ENCODE results near the gene TOP3B.

Gene TOP3B

GRCh38 chr22:21966643-21967516 lies 15.7 kb downstream of the TOP3B start:
- H3K4me3 ChIP-seq, result no peak overlapping the region
- no peaks in the 10 kb centered on the region for H3K27me3 ChIP-seq
- H3K4me1 ChIP-seq, result no peaks in the 10 kb centered on the region
- intact Hi-C loops (cut with DNase I; ENCODE audit: low total_unique reads), result loop anchor here (5.0 kb wide), 1 partner anchor 935 kb away; the partner anchor contains the start of gene SLC7A4
- H3K9me3 ChIP-seq, result no peaks in the 10 kb centered on the region
- H3K27ac ChIP-seq, result no peak overlapping the region
- DNase-seq, result no peak
- TF ChIP-seq, protein P1, sequence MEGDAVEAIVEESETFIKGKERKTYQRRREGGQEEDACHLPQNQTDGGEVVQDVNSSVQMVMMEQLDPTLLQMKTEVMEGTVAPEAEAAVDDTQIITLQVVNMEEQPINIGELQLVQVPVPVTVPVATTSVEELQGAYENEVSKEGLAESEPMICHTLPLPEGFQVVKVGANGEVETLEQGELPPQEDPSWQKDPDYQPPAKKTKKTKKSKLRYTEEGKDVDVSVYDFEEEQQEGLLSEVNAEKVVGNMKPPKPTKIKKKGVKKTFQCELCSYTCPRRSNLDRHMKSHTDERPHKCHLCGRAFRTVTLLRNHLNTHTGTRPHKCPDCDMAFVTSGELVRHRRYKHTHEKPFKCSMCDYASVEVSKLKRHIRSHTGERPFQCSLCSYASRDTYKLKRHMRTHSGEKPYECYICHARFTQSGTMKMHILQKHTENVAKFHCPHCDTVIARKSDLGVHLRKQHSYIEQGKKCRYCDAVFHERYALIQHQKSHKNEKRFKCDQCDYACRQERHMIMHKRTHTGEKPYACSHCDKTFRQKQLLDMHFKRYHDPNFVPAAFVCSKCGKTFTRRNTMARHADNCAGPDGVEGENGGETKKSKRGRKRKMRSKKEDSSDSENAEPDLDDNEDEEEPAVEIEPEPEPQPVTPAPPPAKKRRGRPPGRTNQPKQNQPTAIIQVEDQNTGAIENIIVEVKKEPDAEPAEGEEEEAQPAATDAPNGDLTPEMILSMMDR (IDR thresholded peaks at IDR 0.05), result no peak
- peaks cover 83 to 100% (median 97%) of the 10 kb centered on the region in 3 donors for H3K36me3 ChIP-seq

- Histone ChIP-seq H3K27ac (no peak overlapping the region), H3K36me3 (peaks cover 74 to 100% (median 97%) of the 10 kb centered on the region in 3 donors), H3K4me3 (no peak overlapping the region), H3K9me3 (no peaks in the 10 kb centered on the region), H3K4me1 (no peaks in the 10 kb centered on the region), H3K27me3 (no peaks in the 10 kb centered on the region)
- TF ChIP-seq, protein P1 (IDR thresholded peaks at IDR 0.05), result no peak
- intact Hi-C loops (cut with DNase I; ENCODE audit: low total_unique reads), result loop anchor here (5.0 kb wide), 1 partner anchor 934 kb away; the partner anchor contains the start of gene SLC7A4
- DNase-seq, result no peak
Observed at GRCh38 chr22:21965762-21966288, 16.8 kb downstream of the TOP3B start.

- TF ChIP-seq, protein P1 (IDR thresholded peaks at IDR 0.05), result no peak
- H3K36me3 ChIP-seq, result peaks cover 66 to 100% (median 95%) of the 10 kb centered on the region in 3 donors
- intact Hi-C loops (cut with DNase I; ENCODE audit: low total_unique reads), result loop anchor here (5.0 kb wide), 1 partner anchor 933 kb away; the partner anchor contains the start of gene SLC7A4
Observed at GRCh38 chr22:21964918-21965484, 17.6 kb downstream of the TOP3B start.

DNA sequence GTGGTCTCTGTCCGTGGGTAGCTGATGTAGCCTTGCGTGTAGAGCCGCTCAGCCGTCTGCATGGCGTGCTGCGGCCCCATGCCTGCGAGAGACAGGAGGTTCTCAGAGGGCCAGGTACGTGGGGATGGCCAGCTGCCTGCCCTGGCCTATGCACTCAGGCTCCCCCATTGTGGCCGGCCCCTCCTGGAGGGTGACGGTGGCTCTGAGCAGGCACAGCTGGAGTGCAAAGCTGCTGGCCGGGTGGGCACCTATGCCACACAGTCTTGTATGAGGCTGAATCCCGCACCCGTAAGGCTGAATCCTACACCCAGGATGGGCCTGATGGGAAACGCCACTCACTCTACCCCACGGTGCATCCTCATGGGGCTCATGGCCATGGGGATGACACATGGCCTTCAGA lies 18.4 kb downstream of the TOP3B start:
- intact Hi-C loops (cut with DNase I; ENCODE audit: low total_unique reads), result no loop called here
- H3K27ac ChIP-seq, result no peak overlapping the region
- no peak for DNase-seq
- no peaks in the 10 kb centered on the region for H3K9me3 ChIP-seq
- peaks cover 64 to 100% (median 96%) of the 10 kb centered on the region in 3 donors for H3K36me3 ChIP-seq
- TF ChIP-seq, protein P1 (IDR thresholded peaks at IDR 0.05), result no peak
- no peak overlapping the region for H3K4me3 ChIP-seq
- no peaks in the 10 kb centered on the region for H3K4me1 ChIP-seq
- no peaks in the 10 kb centered on the region for H3K27me3 ChIP-seq

More at GRCh38 chr22:21964918-21965484, 17.6 kb downstream of the TOP3B start:
- no peaks in the 10 kb centered on the region for H3K9me3 ChIP-seq
- no peaks in the 10 kb centered on the region for H3K27me3 ChIP-seq
- no peak overlapping the region for H3K27ac ChIP-seq
- H3K4me1 ChIP-seq, result no peaks in the 10 kb centered on the region
- no peak overlapping the region for H3K4me3 ChIP-seq
- no peak for DNase-seq

GRCh38 chr22:21963790-21964211 lies 18.8 kb downstream of the TOP3B start:
- no peak for DNase-seq
- no peaks in the 10 kb centered on the region for H3K4me1 ChIP-seq
- no peaks in the 10 kb centered on the region for H3K9me3 ChIP-seq
- H3K27ac ChIP-seq, result no peak overlapping the region
- no peak overlapping the region for H3K4me3 ChIP-seq
- peaks cover 68 to 100% (median 96%) of the 10 kb centered on the region in 3 donors for H3K36me3 ChIP-seq
- intact Hi-C loops (cut with DNase I; ENCODE audit: low total_unique reads), result no loop called here
- TF ChIP-seq, protein P1 (IDR thresholded peaks at IDR 0.05), result no peak
- no peaks in the 10 kb centered on the region for H3K27me3 ChIP-seq

Measured in tibial artery (tissue), 4 donors.